DMS153 (cell line): Measurements from ENCODE around the gene SH3RF3.

Experiments used
- DNase-seq: peaks from one replicate; lab custom pipeline; 2025; lab: John Stamatoyannopoulos, UW

The SH3RF3 gene

GRCh38 chr2:109377976-109378375, 249.0 kb downstream of the SH3RF3 start:
- no peak for DNase-seq

GRCh38 chr2:109378682-109379081, 249.7 kb downstream of the SH3RF3 start:
- DNase-seq = no peak

- DNase-seq = no peak
These were observed 250.5 kb downstream of the SH3RF3 start for GRCh38 chr2:109379507-109379906.

GRCh38 chr2:109380502-109381326, 251.7 kb downstream of the SH3RF3 start:
- no peak for DNase-seq

GRCh38 chr2:109381327-109381820, 252.4 kb downstream of the SH3RF3 start:
- DNase-seq = no peak

- no peak for DNase-seq
These were observed 253.4 kb downstream of the SH3RF3 start for GRCh38 chr2:109382226-109382895.

GRCh38 chr2:109382951-109383350, 253.9 kb downstream of the SH3RF3 start:
- DNase-seq = peak; percentile 44

- no peak for DNase-seq
These were observed 254.7 kb downstream of the SH3RF3 start for GRCh38 chr2:109383505-109384307.

- DNase-seq = no peak
These were observed 255.6 kb downstream of the SH3RF3 start for GRCh38 chr2:109384308-109385271.

GRCh38 chr2:109385506-109385905, 256.5 kb downstream of the SH3RF3 start:
- DNase-seq = no peak

- DNase-seq = no peak
These were observed 257.1 kb downstream of the SH3RF3 start for GRCh38 chr2:109386004-109386695.

- no peak for DNase-seq
These were observed 258.3 kb downstream of the SH3RF3 start for GRCh38 chr2:109387221-109387735.

GRCh38 chr2:109387778-109388469, 258.9 kb downstream of the SH3RF3 start:
- DNase-seq = no peak

- DNase-seq = no peak
These were observed 262.2 kb downstream of the SH3RF3 start for GRCh38 chr2:109391243-109391642.

GRCh38 chr2:109392140-109392539, 263.1 kb downstream of the SH3RF3 start:
- DNase-seq = no peak

GRCh38 chr2:109392816-109393661, 264.0 kb downstream of the SH3RF3 start:
- no peak for DNase-seq

GRCh38 chr2:109393662-109393972, 264.6 kb downstream of the SH3RF3 start:
- no peak for DNase-seq

GRCh38 chr2:109395494-109396201, 266.6 kb downstream of the SH3RF3 start:
- DNase-seq = no peak
